K562 (cell line): ENCODE data around the gene ADGRG1. TPM values are rescaled to one million over a fixed set of nuclear protein-coding genes. Genes with fewer than 3 reads are reported as not detected.

Experiments
- ATAC-seq: fragments of 200-7000 bp; cut with Tn5 transposase; 3 replicates; pipeline ENCODE4 v1.9.1; 2020; ENCODE audit warnings: moderate library complexity
- BruUV-seq: library from RNA; stranded (reverse); fragments of 400-500 nt; replicated peaks from 2 replicates; lab custom pipeline; 2021; lab: Mats Ljungman, UMichigan
- CTCF ChIA-PET: fragments of 300-600 bp; formaldehyde crosslinking; extraction: SDS; loops from one replicate; lab custom pipeline; 2021; ENCODE audit warnings: low intra/inter-chr PET ratio; lab: Yijun Ruan, JAX
- POLR2A ChIA-PET: fragments of 300-600, 350-650 bp; sonication (Branson Sonifier 250); formaldehyde crosslinking; extraction: SDS; loops from one replicate; lab custom pipeline; 2021; ENCODE audit warnings: antibody characterized with exemption, inconsistent platforms; lab: Yijun Ruan, JAX
- DNase-seq, 4 experiments: peaks; one replicate each; pipeline versions ENCODE4 v3.0.0 to v3.0.0-alpha.2; 2011 to 2018; ENCODE audit warnings: low spot score in 3 of 4, mixed read lengths in 3 of 4; ENCODE audit errors: extremely low read depth in 1 of 4
- FAIRE-seq: peaks from 2 replicates; lab custom pipeline; 2011; peaks lifted over from hg19 to GRCh38; lab: Jason Lieb, UNC
- H2AFZ ChIP-seq: 2 replicates; pipeline ENCODE4 v1.6.0; 2011; ENCODE audit warnings: low read depth, low read length, control low read depth, inconsistent platforms
- H3K27ac ChIP-seq: fragments of 200-600 bp; 3 replicates; pipeline ENCODE4 v1.8.0; 2011; ENCODE audit warnings: low read depth, mild to moderate bottlenecking, control low read depth, inconsistent platforms, low read length, moderate library complexity, mixed read lengths; ENCODE audit errors: extremely low read depth
- H3K27me3 ChIP-seq, 2 experiments: fragments of 300-600 bp in 1 of 2; 2 replicates in 1 of 2; 3 replicates in 1 of 2; pipeline versions ENCODE4 v1.6.0 to v1.8.0; 2011; ENCODE audit warnings: inconsistent platforms in 2 of 2, low read length in 2 of 2, mild to moderate bottlenecking in 1 of 2, mixed read lengths in 1 of 2, moderate library complexity in 1 of 2; ENCODE audit not compliant: control insufficient read depth in 2 of 2, insufficient read depth in 2 of 2
- H3K36me3 ChIP-seq: fragments of 300-600 bp; 3 replicates; pipeline ENCODE4 v1.8.0; 2011; ENCODE audit warnings: mild to moderate bottlenecking, low read length, inconsistent platforms; ENCODE audit not compliant: control insufficient read depth, insufficient read depth
- H3K4me1 ChIP-seq, 2 experiments: fragments of 200-600 bp in 1 of 2; replicated peaks in 1 of 2; 2 replicates in 1 of 2; 3 replicates in 1 of 2; pipeline versions ENCODE4 v1.5.1 to v1.8.0; 2011; ENCODE audit warnings: inconsistent platforms in 2 of 2, low read length in 2 of 2, mild to moderate bottlenecking in 1 of 2, mixed read lengths in 1 of 2, moderate library complexity in 1 of 2; ENCODE audit not compliant: control insufficient read depth in 2 of 2, insufficient read depth in 2 of 2
- H3K4me2 ChIP-seq: 2 replicates; pipeline ENCODE4 v1.6.1; 2011; ENCODE audit warnings: low read length, control low read depth, inconsistent platforms, mixed read lengths; ENCODE audit not compliant: insufficient read depth
- H3K4me3 ChIP-seq: fragments of 200-600 bp; sonication (generic), shearing (Covaris generic); 2 replicates; pipeline ENCODE4 v1.5.1; 2016; ENCODE audit warnings: control low read depth, inconsistent platforms
- H3K79me2 ChIP-seq: fragments of 200-600 bp; 3 replicates; pipeline ENCODE4 v1.8.0; 2011; ENCODE audit warnings: low read length, inconsistent platforms; ENCODE audit not compliant: control insufficient read depth, insufficient read depth
- H3K9ac ChIP-seq, 2 experiments: 2 replicates each; pipeline versions ENCODE4 v1.6.0 to v1.6.1; 2011; ENCODE audit warnings: low read depth in 2 of 2, low read length in 2 of 2, control low read depth in 1 of 2, inconsistent platforms in 1 of 2, mild to moderate bottlenecking in 1 of 2, mixed read lengths in 1 of 2; ENCODE audit not compliant: insufficient read depth in 1 of 2
- H3K9me1 ChIP-seq: one replicate; pipeline ENCODE4 v1.6.0; 2011; ENCODE audit warnings: inconsistent platforms, mild to moderate bottlenecking, low read length, moderate library complexity; ENCODE audit not compliant: control insufficient read depth, insufficient read depth
- H3K9me3 ChIP-seq: replicated peaks from 2 replicates; pipeline ENCODE4 v1.5.1; 2011; ENCODE audit warnings: low read depth, low read length, inconsistent platforms; ENCODE audit not compliant: control insufficient read depth, insufficient read depth
- H4K20me1 ChIP-seq: replicated peaks from 2 replicates; pipeline ENCODE4 v1.6.1; 2011; ENCODE audit warnings: low read length, inconsistent platforms, mixed read lengths; ENCODE audit not compliant: control insufficient read depth, insufficient read depth
- BACH1 ChIP-seq: fragments of 200-800 bp; sonication (Bioruptor generic); IDR thresholded peaks from 2 replicates; pipeline ENCODE4 v1.6.1; 2016; ENCODE audit warnings: missing genetic modification characterization, missing compliant biosample characterization
- CBX8 ChIP-seq: fragments of 200-600 bp; sonication (generic); IDR thresholded peaks from 2 replicates; pipeline ENCODE4 v1.6.1; 2012; ENCODE audit warnings: borderline replicate concordance, mixed run types, low read depth, mild to moderate bottlenecking, moderate library complexity, mixed read lengths, low read length, control low read depth, inconsistent platforms; ENCODE audit not compliant: poor library complexity, severe bottlenecking; ENCODE audit errors: extremely low read depth
- EZH2 ChIP-seq: IDR thresholded peaks from 2 replicates; pipeline ENCODE4 v1.6.1; 2012; ENCODE audit warnings: low read depth, mild to moderate bottlenecking, inconsistent platforms, low read length, borderline replicate concordance
- MAFK ChIP-seq: IDR thresholded peaks from 2 replicates; pipeline ENCODE4 v1.6.1; 2011; ENCODE audit warnings: low read length, improper control_type of control experiment
- MCM5 ChIP-seq: fragments of 450-650 bp; IDR thresholded peaks from 2 replicates; pipeline ENCODE4 v1.6.1; 2016; ENCODE audit warnings: low read depth
- NCOA4 ChIP-seq: fragments of 450-650 bp; IDR thresholded peaks from 2 replicates; pipeline ENCODE4 v1.6.1; 2018; ENCODE audit warnings: mild to moderate bottlenecking; ENCODE audit not compliant: partially characterized antibody
- PTBP1 ChIP-seq: fragments of 200-400 bp; formaldehyde crosslinking; IDR thresholded peaks from 2 replicates; pipeline ENCODE4 v1.6.1; 2017; ENCODE audit warnings: low read depth, low read length
- TBP ChIP-seq: optimal IDR thresholded peaks from 2 replicates; pipeline ENCODE3; 2011; ENCODE audit warnings: low read depth, low read length, improper control_type of control experiment
- ZFP30 ChIP-seq: fragments of 250-450 bp; sonication (Bioruptor Pico); IDR thresholded peaks from 2 replicates; pipeline ENCODE4 v1.8.0; 2022; ENCODE audit warnings: moderate library complexity, mild to moderate bottlenecking, inconsistent platforms, borderline replicate concordance
- ZKSCAN3 ChIP-seq: fragments of 250-450 bp; sonication (Bioruptor Pico); IDR thresholded peaks from 2 replicates; pipeline ENCODE4 v1.4.0; 2020
- WGBS: fragments of 100-300 bp; shearing (Covaris generic); methylation state at CpG from one replicate; pipeline ENCODE4 v1.1.6; 2016; ENCODE audit warnings: low coverage, mixed read lengths; ENCODE audit not compliant: insufficient coverage; ENCODE audit errors: missing lambda C conversion rate; 5-methylcytosine and 5-hydroxymethylcytosine counted together
- in situ Hi-C: fragments of 300-500 bp; cut with MboI; formaldehyde crosslinking; loops from 4 replicates; pipeline ENCODE4 v1.15.0; 2018; ENCODE audit warnings: inconsistent platforms, mixed read lengths
- intact Hi-C: fragments of 100-400 bp; cut with micrococcal nuclease; formaldehyde crosslinking; loops from 2 replicates; pipeline ENCODE4 v1.14.2; 2022
- polyA plus RNA-seq, 8 experiments: library from polyadenylated mRNA; depleted of rRNA in 4 of 8; stranded (reverse) in 5 of 8; unstranded in 3 of 8; fragments of >200 nt; fragmentation: Nextera tagmentation in 2 of 8; fragmentation: Illumina TruSeq in 1 of 8; extraction: Ambion mirVana in 2 of 8; extraction: Trizol in 1 of 8; gene quantifications; 2 replicates each; pipeline versions ENCODE4 v1.2.1 to v1.2.3, GENCODE V29; 2011 to 2014; ENCODE audit warnings: inconsistent platforms in 1 of 8, missing spikeins in 1 of 8
- total RNA-seq, 7 experiments: library from RNA; depleted of rRNA in 6 of 7; stranded (reverse); fragments of >200 nt in 6 of 7; fragmentation: Illumina TruSeq in 2 of 7; extraction: Trizol in 2 of 7; gene quantifications; 2 replicates each; pipeline versions ENCODE4 v1.2.1 to v1.2.3, GENCODE V29; 2011 to 2021; ENCODE audit warnings: low replicate concordance in 1 of 7
- TF ChIP-seq, protein P1 (sequence below): fragments of 450-650 bp; conservative IDR thresholded peaks from 2 replicates; pipeline ENCODE4 v1.6.1; 2016; ENCODE audit warnings: missing genetic modification characterization, low read depth, mild to moderate bottlenecking, missing compliant biosample characterization, moderate library complexity

The ADGRG1 gene
- total and polyA plus RNA-seq, 9 of the 15 experiments (the other 6 are each of a cell fraction or from before 2014, with no cell fraction given): 0.04 to 0.31 (median 0.16) TPM; not detected in 6

DNA sequence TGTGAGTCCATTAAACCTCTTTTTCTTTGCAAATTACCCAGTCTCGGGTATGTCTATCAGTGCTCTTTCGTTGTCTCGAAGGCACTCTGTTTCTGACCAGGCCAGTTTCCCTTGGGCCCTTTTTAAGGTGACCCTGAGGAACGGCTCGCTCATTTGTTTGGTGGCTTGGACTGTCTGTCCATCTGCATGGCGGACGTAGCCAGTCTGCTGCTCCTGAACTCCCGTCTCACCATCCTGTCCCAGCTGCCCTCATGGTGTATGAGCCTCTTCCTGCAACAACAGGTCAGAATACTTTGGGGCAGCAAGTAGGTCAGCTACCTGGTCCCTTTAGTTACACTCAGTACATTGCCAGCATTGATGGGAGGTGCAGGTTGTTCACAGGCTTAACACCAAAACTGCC lies 85.2 kb downstream of the ADGRG1 start:
- ChIA-PET POLR2A (no interaction called here), CTCF (no interaction called here)
- no peak for TF ChIP-seq BACH1 (tag)
- no peak for TF ChIP-seq ZKSCAN3 (CRISPR knock-in tag)
- no peak for TF ChIP-seq ZFP30 (CRISPR knock-in tag)
- TF ChIP-seq, protein P1, sequence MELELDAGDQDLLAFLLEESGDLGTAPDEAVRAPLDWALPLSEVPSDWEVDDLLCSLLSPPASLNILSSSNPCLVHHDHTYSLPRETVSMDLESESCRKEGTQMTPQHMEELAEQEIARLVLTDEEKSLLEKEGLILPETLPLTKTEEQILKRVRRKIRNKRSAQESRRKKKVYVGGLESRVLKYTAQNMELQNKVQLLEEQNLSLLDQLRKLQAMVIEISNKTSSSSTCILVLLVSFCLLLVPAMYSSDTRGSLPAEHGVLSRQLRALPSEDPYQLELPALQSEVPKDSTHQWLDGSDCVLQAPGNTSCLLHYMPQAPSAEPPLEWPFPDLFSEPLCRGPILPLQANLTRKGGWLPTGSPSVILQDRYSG: no peak
- TF ChIP-seq MCM5: no peak
- no peak for TF ChIP-seq PTBP1
- TF ChIP-seq CBX8: no peak
- TF ChIP-seq EZH2: no peak
- no peak for TF ChIP-seq MAFK
- TF ChIP-seq TBP: no peak
- no peak for TF ChIP-seq NCOA4
- Histone ChIP-seq H3K4me3 (no peak overlapping the region), H3K27ac (no peak overlapping the region), H4K20me1 (no peaks in the 10 kb centered on the region), H3K27me3 (peaks cover 7 to 34% of the 10 kb centered on the region in 2 experiments; a peak in 4 of 5 replicates), H3K9me3 (no peaks in the 10 kb centered on the region), H2AFZ (no peak overlapping the region), H3K9ac (no peak overlapping the region), H3K4me1 (peaks cover 6 to 16% of the 10 kb centered on the region in 2 experiments; a peak in 4 of 5 replicates), H3K36me3 (no peaks in the 10 kb centered on the region), H3K9me1 (no peaks in the 10 kb centered on the region), H3K4me2 (no peak overlapping the region), H3K79me2 (no peaks in the 10 kb centered on the region)
- DNase-seq (no peak), FAIRE-seq (no peak), ATAC-seq (no peak)
- BruUV-seq: no TSS peak
- WGBS: 29% methylated on average over 8 of the region's 8 CpGs
- in situ Hi-C loops (no loop called here), intact Hi-C loops (no loop called here)
